HEK293 (cell line): Measurements from ENCODE around the gene PSMD8.

Experiments
- HOXA7 ChIP-seq: sonication (generic); formaldehyde crosslinking; IDR thresholded peaks from 2 replicates; pipeline ENCODE4 v1.8.1; 2022; ENCODE audit warnings: missing genetic modification reagents, borderline replicate concordance
- IKZF3 ChIP-seq: fragments of 450-650 bp; IDR thresholded peaks from 2 replicates; pipeline ENCODE4 v1.5.0; 2018; ENCODE audit warnings: missing biosample characterization, mild to moderate bottlenecking, missing genetic modification characterization, moderate library complexity
- ZBTB8A ChIP-seq: fragments of 450-650 bp; formaldehyde crosslinking; IDR thresholded peaks from 2 replicates; pipeline ENCODE4 v1.5.1; 2016; ENCODE audit warnings: missing biosample characterization, missing genetic modification characterization
- ZNF121 ChIP-seq: fragments of 450-650 bp; formaldehyde crosslinking; IDR thresholded peaks from 2 replicates; pipeline ENCODE4 v1.5.1; 2016; ENCODE audit warnings: missing biosample characterization, missing genetic modification characterization
- ZNF274 ChIP-seq, 2 experiments: fragments of 200-500 bp in 1 of 2; fragments of 450-650 bp in 1 of 2; sonication (Bioruptor generic) in 1 of 2; formaldehyde crosslinking in 1 of 2; IDR thresholded peaks; 2 replicates each; pipeline versions ENCODE4 v1.5.1 to v1.6.1; 2014 to 2016; ENCODE audit warnings: borderline replicate concordance in 1 of 2, inconsistent platforms in 1 of 2, low read length in 1 of 2, missing biosample characterization in 1 of 2, missing genetic modification characterization in 1 of 2
- ZNF549 ChIP-seq: fragments of 450-650 bp; IDR thresholded peaks from 2 replicates; pipeline ENCODE4 v1.5.1; 2018; ENCODE audit warnings: missing biosample characterization, missing genetic modification characterization, mild to moderate bottlenecking, inconsistent platforms, moderate library complexity
- TF ChIP-seq, protein P1 (sequence below): fragments of 450-650 bp; formaldehyde crosslinking; IDR thresholded peaks from 2 replicates; pipeline ENCODE4 v1.5.1; 2016; ENCODE audit warnings: missing biosample characterization, missing genetic modification characterization
- TF ChIP-seq, protein P2 (sequence below): fragments of 450-650 bp; formaldehyde crosslinking; IDR thresholded peaks from 2 replicates; pipeline ENCODE4 v1.5.1; 2016; ENCODE audit warnings: missing biosample characterization, missing genetic modification characterization
- TF ChIP-seq, protein P3 (sequence below): IDR thresholded peaks from 2 replicates; pipeline ENCODE4 v1.6.1; 2011; ENCODE audit warnings: mild to moderate bottlenecking, low read depth, low read length, borderline replicate concordance
- TF ChIP-seq, protein P4 (sequence below): fragments of 450-650 bp; formaldehyde crosslinking; IDR thresholded peaks from 2 replicates; pipeline ENCODE4 v1.5.1; 2016; ENCODE audit warnings: missing biosample characterization, missing genetic modification characterization
- TF ChIP-seq, protein P5 (sequence below): fragments of 450-650 bp; formaldehyde crosslinking; IDR thresholded peaks from 2 replicates; pipeline ENCODE4 v1.5.1; 2017; ENCODE audit warnings: missing biosample characterization, mild to moderate bottlenecking, missing genetic modification characterization, moderate library complexity

DNA sequence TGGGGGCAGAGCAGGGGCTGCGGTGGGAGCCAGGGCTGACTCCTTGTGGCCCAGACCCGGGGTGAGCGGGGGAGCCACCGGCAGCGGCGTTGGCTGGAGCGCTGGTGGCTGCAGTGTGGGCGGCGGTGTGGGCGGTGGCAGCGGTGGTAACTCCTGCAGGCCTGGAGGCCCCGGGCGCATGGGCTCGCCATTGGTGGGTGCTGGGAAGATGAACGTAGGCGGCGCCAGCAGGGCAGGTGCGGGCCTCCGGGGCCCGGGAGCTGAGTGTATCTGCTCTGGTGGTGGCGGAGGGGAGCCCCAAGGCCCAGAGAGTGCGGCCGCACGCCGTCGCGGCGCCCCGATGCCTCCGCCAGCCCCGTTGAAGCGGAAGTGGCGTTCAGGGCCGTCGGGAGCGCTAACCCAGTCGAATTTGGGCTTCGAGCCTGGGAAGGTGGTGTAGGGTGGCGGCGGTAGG lies 11.5 kb downstream of the PSMD8 start:
- TF ChIP-seq, protein P1, sequence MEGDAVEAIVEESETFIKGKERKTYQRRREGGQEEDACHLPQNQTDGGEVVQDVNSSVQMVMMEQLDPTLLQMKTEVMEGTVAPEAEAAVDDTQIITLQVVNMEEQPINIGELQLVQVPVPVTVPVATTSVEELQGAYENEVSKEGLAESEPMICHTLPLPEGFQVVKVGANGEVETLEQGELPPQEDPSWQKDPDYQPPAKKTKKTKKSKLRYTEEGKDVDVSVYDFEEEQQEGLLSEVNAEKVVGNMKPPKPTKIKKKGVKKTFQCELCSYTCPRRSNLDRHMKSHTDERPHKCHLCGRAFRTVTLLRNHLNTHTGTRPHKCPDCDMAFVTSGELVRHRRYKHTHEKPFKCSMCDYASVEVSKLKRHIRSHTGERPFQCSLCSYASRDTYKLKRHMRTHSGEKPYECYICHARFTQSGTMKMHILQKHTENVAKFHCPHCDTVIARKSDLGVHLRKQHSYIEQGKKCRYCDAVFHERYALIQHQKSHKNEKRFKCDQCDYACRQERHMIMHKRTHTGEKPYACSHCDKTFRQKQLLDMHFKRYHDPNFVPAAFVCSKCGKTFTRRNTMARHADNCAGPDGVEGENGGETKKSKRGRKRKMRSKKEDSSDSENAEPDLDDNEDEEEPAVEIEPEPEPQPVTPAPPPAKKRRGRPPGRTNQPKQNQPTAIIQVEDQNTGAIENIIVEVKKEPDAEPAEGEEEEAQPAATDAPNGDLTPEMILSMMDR (tag by site-specific recombination): no peak
- TF ChIP-seq, protein P2, sequence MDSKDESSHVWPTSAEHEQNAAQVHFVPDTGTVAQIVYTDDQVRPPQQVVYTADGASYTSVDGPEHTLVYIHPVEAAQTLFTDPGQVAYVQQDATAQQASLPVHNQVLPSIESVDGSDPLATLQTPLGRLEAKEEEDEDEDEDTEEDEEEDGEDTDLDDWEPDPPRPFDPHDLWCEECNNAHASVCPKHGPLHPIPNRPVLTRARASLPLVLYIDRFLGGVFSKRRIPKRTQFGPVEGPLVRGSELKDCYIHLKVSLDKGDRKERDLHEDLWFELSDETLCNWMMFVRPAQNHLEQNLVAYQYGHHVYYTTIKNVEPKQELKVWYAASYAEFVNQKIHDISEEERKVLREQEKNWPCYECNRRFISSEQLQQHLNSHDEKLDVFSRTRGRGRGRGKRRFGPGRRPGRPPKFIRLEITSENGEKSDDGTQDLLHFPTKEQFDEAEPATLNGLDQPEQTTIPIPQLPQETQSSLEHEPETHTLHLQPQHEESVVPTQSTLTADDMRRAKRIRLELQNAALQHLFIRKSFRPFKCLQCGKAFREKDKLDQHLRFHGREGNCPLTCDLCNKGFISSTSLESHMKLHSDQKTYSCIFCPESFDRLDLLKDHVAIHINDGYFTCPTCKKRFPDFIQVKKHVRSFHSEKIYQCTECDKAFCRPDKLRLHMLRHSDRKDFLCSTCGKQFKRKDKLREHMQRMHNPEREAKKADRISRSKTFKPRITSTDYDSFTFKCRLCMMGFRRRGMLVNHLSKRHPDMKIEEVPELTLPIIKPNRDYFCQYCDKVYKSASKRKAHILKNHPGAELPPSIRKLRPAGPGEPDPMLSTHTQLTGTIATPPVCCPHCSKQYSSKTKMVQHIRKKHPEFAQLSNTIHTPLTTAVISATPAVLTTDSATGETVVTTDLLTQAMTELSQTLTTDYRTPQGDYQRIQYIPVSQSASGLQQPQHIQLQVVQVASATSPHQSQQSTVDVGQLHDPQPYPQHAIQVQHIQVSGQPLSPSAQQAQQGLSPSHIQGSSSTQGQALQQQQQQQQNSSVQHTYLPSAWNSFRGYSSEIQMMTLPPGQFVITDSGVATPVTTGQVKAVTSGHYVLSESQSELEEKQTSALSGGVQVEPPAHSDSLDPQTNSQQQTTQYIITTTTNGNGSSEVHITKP (tag by site-specific recombination): no peak
- TF ChIP-seq ZBTB8A (tag by site-specific recombination) (no peak), ZNF274 (IDR thresholded peaks at IDR 0.05; ENCODE audit: low read length) (no peak), ZNF274 (tag by site-specific recombination; IDR thresholded peaks at IDR 0.05; ENCODE audit: borderline replicate concordance) (no peak), ZNF549 (tag by site-specific recombination) (no peak), HOXA7 (CRISPR knock-in tag) (no peak), ZNF121 (tag by site-specific recombination) (no peak), IKZF3 (no peak)
- TF ChIP-seq, protein P3, sequence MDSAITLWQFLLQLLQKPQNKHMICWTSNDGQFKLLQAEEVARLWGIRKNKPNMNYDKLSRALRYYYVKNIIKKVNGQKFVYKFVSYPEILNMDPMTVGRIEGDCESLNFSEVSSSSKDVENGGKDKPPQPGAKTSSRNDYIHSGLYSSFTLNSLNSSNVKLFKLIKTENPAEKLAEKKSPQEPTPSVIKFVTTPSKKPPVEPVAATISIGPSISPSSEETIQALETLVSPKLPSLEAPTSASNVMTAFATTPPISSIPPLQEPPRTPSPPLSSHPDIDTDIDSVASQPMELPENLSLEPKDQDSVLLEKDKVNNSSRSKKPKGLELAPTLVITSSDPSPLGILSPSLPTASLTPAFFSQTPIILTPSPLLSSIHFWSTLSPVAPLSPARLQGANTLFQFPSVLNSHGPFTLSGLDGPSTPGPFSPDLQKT: no peak
- TF ChIP-seq, protein P4, sequence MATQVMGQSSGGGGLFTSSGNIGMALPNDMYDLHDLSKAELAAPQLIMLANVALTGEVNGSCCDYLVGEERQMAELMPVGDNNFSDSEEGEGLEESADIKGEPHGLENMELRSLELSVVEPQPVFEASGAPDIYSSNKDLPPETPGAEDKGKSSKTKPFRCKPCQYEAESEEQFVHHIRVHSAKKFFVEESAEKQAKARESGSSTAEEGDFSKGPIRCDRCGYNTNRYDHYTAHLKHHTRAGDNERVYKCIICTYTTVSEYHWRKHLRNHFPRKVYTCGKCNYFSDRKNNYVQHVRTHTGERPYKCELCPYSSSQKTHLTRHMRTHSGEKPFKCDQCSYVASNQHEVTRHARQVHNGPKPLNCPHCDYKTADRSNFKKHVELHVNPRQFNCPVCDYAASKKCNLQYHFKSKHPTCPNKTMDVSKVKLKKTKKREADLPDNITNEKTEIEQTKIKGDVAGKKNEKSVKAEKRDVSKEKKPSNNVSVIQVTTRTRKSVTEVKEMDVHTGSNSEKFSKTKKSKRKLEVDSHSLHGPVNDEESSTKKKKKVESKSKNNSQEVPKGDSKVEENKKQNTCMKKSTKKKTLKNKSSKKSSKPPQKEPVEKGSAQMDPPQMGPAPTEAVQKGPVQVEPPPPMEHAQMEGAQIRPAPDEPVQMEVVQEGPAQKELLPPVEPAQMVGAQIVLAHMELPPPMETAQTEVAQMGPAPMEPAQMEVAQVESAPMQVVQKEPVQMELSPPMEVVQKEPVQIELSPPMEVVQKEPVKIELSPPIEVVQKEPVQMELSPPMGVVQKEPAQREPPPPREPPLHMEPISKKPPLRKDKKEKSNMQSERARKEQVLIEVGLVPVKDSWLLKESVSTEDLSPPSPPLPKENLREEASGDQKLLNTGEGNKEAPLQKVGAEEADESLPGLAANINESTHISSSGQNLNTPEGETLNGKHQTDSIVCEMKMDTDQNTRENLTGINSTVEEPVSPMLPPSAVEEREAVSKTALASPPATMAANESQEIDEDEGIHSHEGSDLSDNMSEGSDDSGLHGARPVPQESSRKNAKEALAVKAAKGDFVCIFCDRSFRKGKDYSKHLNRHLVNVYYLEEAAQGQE (tag by site-specific recombination): no peak
- TF ChIP-seq, protein P5, sequence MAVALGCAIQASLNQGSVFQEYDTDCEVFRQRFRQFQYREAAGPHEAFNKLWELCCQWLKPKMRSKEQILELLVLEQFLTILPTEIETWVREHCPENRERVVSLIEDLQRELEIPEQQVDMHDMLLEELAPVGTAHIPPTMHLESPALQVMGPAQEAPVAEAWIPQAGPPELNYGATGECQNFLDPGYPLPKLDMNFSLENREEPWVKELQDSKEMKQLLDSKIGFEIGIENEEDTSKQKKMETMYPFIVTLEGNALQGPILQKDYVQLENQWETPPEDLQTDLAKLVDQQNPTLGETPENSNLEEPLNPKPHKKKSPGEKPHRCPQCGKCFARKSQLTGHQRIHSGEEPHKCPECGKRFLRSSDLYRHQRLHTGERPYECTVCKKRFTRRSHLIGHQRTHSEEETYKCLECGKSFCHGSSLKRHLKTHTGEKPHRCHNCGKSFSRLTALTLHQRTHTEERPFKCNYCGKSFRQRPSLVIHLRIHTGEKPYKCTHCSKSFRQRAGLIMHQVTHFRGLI (tag by site-specific recombination): no peak
